T-helper 1 cell (primary cell): ENCODE results near the gene UPF3A.
A peak's percentile ranks its signal among the peaks of the same experiment; 100 is the strongest.
"Not testable (repeated sequence)": the region's sequence is repeated elsewhere in the genome, so short reads cannot be mapped to it uniquely, and the experiment has no call there.

Experiments used
- DNase-seq, 5 donors: peaks; one replicate each; pipeline ENCODE4 v3.0.0-alpha.2; 2012 to 2020

Gene UPF3A

GRCh38 chr13:114309086-114309485, 27.7 kb downstream of the UPF3A start:
- no peak for DNase-seq

- DNase-seq = no peak
These were observed 28.5 kb downstream of the UPF3A start for GRCh38 chr13:114309806-114310410.

DNA sequence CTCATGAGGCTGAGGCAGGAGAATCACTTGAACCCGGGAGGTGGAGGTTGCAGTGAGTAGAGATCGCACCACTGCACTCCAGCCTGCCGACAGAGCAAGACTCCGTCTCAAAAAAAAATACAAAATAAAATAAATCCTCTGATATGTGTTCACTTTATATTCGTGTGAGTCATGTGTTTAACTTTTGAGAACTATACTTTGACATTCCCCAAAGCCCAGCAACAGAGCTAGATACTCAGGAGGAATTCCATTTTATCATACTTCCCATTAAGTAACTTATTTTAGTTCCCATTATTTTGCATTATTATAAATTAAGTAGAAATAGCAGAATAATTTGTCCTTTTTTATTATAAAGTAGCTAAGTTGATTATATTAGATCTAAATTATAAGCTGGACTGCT, 29.6 kb downstream of the UPF3A start:
- no peak for DNase-seq

GRCh38 chr13:114311387-114311786, 30.0 kb downstream of the UPF3A start:
- no peak for DNase-seq

GRCh38 chr13:114311908-114312307, 30.5 kb downstream of the UPF3A start:
- DNase-seq = no peak

GRCh38 chr13:114313061-114313860, 31.9 kb downstream of the UPF3A start:
- peak in 1 of 5 donors; percentile 38 for DNase-seq

- peak; percentile 79 to 96 (median 81) for DNase-seq
These were observed 32.9 kb downstream of the UPF3A start, which contains the start of gene CHAMP1 for GRCh38 chr13:114314074-114314912. TSS of gene CHAMP1 (plus strand) at chr13:114314503. CDS start at chr13:114323843, 9,340 bp downstream.

DNA sequence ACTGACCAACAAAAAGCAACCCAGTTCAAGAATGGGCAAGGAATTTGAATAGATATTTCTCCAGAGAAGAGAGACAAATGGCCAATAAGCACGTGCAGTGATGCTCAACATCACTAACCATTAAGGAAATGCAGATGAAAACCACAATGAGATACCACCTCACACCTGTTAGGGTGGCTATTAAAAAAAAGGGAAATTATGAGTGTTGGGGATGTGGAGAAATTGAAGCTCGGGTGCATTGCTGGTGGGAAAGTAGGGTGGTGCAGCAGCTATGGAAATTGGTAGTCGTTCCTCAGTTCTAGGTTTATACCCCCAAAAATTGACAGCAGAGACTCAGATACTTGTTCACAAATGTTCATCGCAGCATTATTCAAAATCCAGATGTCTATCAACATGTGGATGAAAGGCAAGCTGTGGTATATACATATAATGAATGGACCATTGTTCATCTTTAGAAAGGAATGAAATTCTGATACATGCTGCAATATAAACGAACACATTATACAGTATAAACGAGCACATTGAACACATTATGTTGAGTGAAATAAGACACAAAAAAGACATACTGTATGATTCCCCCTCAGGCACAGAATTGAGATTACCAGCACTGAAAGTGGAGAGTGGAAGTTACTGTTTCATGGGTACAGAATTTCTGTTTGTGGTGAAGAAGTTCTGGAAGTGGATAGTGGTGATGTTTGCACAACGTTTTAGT, 33.8 kb downstream of the UPF3A start:
- DNase-seq = peak in 1 of 5 donors; percentile 12

GRCh38 chr13:114318624-114319023, 37.2 kb downstream of the UPF3A start:
- DNase-seq = no peak

DNA sequence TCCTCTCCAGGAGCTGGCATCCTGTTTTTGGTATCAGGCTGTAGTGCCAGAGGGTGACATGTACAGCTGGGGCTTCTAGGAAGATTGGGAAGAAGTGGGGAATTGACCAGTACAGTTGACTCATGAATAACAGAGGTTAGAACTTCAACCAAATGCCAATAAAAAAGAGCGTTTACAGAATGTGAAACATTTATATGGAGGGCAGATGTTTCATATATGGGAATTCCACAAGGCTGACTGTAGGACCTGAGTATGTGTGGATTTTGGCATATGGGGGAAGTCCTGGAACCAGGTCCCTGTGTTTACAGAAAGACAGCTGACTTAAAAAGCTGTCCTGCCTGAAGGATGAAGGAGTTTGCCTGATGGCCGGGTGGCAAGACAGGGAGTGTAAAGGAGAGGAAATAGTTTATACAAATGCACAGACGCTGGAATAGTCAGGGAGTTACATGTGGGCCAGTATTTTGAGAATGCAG, 38.1 kb downstream of the UPF3A start:
- no peak for DNase-seq

DNA sequence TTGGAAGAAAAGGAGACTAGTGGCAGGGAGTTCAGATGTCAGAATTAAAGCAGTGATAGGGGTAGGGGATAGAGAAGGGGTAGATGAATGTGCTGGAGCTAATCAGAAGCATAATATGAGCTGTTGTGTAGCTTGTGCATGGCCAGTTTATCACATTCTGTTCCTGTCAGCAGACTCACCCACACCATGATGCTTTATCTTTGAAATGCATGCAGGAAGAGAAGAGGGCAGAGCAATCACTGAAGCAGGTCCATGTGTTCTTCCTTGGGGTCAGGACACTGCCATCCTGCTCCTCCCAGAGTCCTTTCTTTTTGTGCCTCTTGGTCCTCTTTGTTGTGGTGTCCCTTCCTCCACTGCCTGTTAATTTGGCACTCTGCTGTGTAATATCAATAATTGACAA, 38.7 kb downstream of the UPF3A start:
- no peak for DNase-seq

DNA sequence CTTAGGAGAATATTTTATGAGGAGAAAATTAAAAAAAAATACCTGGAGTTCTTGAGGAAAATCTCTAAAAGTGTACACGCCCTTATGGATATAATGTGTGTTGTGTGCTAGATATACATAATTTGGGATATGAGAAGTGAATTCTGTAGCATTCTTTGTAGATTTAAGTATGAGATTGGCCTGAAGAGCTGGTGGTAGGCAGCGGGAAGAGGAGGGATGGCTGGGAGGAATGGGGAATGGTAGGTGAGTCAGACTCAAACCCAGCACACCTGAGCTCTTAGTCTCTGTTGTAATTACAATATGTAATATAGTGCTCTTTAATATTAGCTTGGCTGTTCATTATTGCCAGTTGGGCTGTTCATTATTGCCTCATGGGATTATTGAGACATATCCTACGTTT, 39.9 kb downstream of the UPF3A start:
- no peak for DNase-seq

DNA sequence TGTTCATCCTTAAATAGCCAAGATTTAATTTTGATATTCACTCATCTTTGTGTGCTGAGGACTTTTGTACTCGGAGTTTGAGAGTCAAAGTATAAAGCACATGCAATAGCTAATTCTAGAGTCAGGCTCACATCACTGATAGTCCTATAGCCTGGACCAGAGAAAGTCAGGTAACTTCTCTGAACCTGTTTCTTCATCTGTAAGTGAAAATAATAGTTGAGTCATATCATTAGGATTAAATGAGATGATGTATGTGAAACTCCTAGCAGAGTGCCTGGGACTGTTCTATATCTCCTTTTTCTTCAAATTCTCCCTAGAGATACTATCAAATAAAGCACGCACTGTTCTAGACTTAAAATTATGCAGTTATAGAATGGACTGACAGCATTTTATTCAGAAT, 41.9 kb downstream of the UPF3A start:
- no peak for DNase-seq

DNA sequence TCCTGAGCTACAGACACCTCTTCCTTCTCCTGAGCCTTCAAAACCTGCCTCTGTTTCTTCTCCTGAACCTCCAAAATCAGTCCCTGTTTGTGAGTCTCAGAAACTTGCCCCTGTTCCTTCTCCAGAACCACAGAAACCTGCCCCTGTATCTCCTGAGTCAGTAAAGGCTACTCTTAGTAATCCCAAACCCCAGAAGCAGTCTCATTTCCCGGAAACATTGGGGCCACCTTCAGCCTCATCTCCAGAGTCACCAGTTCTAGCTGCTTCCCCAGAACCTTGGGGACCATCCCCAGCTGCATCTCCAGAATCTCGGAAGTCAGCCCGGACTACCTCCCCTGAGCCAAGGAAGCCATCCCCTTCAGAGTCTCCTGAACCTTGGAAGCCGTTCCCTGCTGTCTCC, 42.9 kb downstream of the UPF3A start:
- DNase-seq = no peak

- DNase-seq = no peak
These were observed 44.3 kb downstream of the UPF3A start for GRCh38 chr13:114325729-114326128.

- no peak for DNase-seq
These were observed 46.6 kb downstream of the UPF3A start for GRCh38 chr13:114328034-114328433.

DNA sequence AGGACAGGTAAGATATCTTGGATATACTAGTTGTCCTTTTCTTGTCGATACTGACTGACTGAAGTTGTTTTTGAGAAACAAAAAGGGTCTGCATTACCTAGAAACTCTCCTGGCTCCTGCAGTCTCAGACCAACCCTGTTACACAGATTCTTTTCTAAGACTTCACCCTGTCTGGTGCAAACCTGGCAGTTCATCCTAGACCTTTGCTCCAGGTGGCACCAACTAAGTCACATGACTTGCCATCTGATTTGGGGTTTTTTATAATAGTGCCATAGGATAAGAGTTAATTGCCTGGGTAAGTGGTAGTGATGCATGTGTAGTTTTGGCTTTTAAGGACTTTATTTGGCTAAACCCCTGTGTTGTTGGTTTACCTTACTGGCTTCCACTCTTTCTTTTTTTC, 47.2 kb downstream of the UPF3A start:
- DNase-seq = no peak

- DNase-seq = no peak
These were observed 48.7 kb downstream of the UPF3A start for GRCh38 chr13:114330086-114330485.

- DNase-seq = not testable (repeated sequence)
These were observed 52.5 kb downstream of the UPF3A start for GRCh38 chr13:114333881-114334280.

DNA sequence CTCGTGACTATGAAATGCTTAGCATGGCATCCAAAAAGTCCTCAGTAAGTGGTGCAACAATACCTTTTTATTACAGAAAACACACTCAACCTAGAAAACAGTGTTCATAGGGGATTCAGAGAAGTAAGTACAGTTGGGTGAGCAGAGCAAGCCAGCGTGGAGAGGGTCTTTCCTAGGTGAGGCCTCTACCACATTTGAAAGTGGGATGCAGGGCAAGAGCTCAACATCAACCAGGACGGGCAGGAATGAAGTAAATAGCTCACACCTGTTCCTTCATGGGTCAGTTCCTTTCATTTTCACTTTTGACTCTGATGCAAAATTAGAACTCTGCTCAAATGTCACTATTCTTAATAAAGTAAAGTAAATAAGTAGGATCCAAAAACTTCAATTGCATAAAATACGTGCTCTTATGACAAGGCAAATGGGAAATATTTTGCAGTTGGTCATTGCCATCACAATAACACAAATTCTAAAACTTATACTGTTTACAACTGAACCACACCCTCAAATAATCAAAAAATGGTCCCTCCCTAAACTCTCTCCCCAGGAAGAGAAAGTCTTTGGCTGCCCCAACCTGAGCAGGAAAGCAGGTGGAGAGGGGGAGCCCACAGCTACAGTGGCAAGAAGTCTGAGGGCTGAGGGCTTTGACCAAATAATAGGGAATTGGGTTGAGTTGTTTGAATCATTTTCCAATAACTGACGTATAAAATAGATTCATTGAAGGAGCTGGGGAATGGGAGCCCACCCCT, 53.1 kb downstream of the UPF3A start:
- no peak for DNase-seq

DNA sequence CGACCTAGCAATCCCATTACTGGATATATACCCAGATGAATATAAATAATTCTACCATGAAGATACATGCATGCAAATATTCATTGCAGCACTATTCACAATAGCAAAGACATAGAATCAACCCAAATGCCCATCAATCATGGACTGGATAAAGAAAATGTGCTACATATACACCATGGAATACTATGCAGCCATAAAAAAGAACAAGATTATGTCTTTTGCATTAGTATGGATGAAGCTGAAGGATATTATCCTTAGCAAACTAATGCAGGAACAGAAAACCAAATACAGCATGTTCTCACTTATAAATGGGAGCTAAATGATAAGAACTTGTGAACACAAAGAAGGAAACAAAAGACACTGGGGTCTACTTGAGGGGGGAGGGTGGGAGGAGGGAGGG, 55.1 kb downstream of the UPF3A start:
- not testable (repeated sequence) for DNase-seq

DNA sequence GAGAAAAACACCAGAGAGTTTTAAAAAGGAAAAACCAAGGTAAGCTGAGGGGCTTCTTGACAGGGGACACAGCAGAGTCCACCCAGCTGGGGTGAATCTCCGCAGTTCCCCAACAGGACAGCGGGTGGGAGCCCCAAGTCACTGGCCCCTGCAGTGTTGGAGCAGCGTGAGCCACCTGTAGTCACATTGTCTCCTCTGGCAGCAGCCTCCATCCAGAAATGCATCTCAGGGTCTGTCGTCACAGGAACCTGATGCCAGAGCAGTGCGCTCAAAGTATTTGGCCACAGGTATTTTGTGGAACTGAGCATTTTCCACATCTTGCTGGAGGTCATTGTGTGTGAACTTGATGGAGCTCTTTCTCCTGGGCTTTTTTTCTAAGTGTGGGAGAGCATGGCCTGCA, 57.6 kb downstream of the UPF3A start:
- DNase-seq = no peak
